Upper lobe of left lung (tissue), 6 donors: ENCODE measurements around the gene FGF16. TPM values are rescaled to one million over a fixed set of nuclear protein-coding genes. Genes with fewer than 3 reads are reported as not detected.
A peak's percentile ranks its signal among the peaks of the same experiment; 100 is the strongest.

ENCODE experiments used
- ATAC-seq, 2 donors: fragments of 200-7000 bp; cut with Tn5 transposase; one replicate each; pipeline ENCODE4 v1.9.1; 2022; ENCODE audit warnings: mild to moderate bottlenecking in 2 of 2, moderate library complexity in 2 of 2; ENCODE audit not compliant: low FRiP score in 2 of 2
- DNase-seq, 2 donors: peaks; one replicate each; pipeline ENCODE4 v3.0.0-alpha.2; 2019 to 2020
- H3K27ac ChIP-seq, 4 donors: fragments of 200-600 bp; sonication (generic); one replicate each; pipeline ENCODE4 v1.5.1; 2016 to 2019
- H3K27me3 ChIP-seq, 4 donors: fragments of 200-600 bp; sonication (generic); one replicate each; pipeline ENCODE4 v1.5.1; 2017 to 2019
- H3K36me3 ChIP-seq, 4 donors: fragments of 200-600 bp; sonication (generic); one replicate each; pipeline ENCODE4 v1.5.1; 2016 to 2019
- H3K4me1 ChIP-seq, 4 donors: fragments of 200-600 bp; sonication (generic); one replicate each; pipeline ENCODE4 v1.5.1; 2018 to 2019
- H3K4me3 ChIP-seq, 4 donors: fragments of 200-600 bp; sonication (generic); one replicate each; pipeline ENCODE4 v1.5.1; 2017 to 2019; ENCODE audit warnings: mild to moderate bottlenecking in 2 of 4, moderate library complexity in 1 of 4
- H3K9me3 ChIP-seq, 4 donors: fragments of 200-600 bp; sonication (generic); one replicate each; pipeline ENCODE4 v1.5.1; 2018 to 2019
- CTCF ChIP-seq, 6 experiments: fragments of 450-650 bp in 4 of 6; fragments of 200-600 bp in 2 of 6; sonication (generic) in 2 of 6; IDR thresholded peaks; one replicate each; pipeline ENCODE4 v1.5.1; 2016 to 2019; ENCODE audit warnings: antibody characterized with exemption in 6 of 6
- EP300 ChIP-seq, 4 donors: sonication (generic); formaldehyde crosslinking; IDR thresholded peaks; one replicate each; pipeline ENCODE4 v1.5.1; 2017; ENCODE audit warnings: antibody characterized with exemption in 4 of 4, control low read depth in 2 of 4
- POLR2A ChIP-seq, 4 donors: fragments of 450-650 bp; IDR thresholded peaks; one replicate each; pipeline ENCODE4 v1.5.1; 2016 to 2017; ENCODE audit warnings: antibody characterized with exemption in 4 of 4, mild to moderate bottlenecking in 2 of 4
- POLR2AphosphoS5 ChIP-seq, 2 donors: sonication (generic); formaldehyde crosslinking; IDR thresholded peaks; one replicate each; pipeline ENCODE4 v1.5.1; 2017; ENCODE audit warnings: antibody characterized with exemption in 2 of 2
- WGBS, 2 donors: methylation state at CpG; one replicate each; pipeline ENCODE4 v1.1.5; 2017 to 2018; 5-methylcytosine and 5-hydroxymethylcytosine counted together
- total RNA-seq, 6 donors: library from RNA; depleted of rRNA in 4 of 6; stranded (reverse); fragments of >200 nt in 4 of 6; gene quantifications; one replicate each; pipeline versions ENCODE4 v1.1.0 to v1.2.1, GENCODE V29; 2016 to 2021
- donor health status: DM: no; HTN: no; CAD: no; lungs with moderate emphysema.
- donor health status: DM: no; HTN: yes; CAD: no; lungs with severe emphysema.

FGF16 gene
- total RNA-seq, 6 donors from 2014 or later: 0.20 TPM; not detected in 5

- ATAC-seq: no peak
- no peak for TF ChIP-seq CTCF (IDR thresholded peaks at IDR 0.05)
- TF ChIP-seq EP300 (IDR thresholded peaks at IDR 0.05): no peak
- 48 to 78% methylated on average over 1 of the region's 1 CpG for WGBS, 2 donors
- Histone ChIP-seq H3K27ac (no peak overlapping the region), H3K4me3 (no peak overlapping the region), H3K36me3 (no peaks in the 10 kb centered on the region), H3K4me1 (no peaks in the 10 kb centered on the region), H3K27me3 (no peaks in the 10 kb centered on the region), H3K9me3 (no peaks in the 10 kb centered on the region)
- no peak for DNase-seq
Measured at GRCh38 chrX:77428551-77428950, 18.6 kb upstream of the FGF16 start.

GRCh38 chrX:77431227-77431626 lies 16.0 kb upstream of the FGF16 start:
- peak in 1 of 2 donors; percentile 84 for ATAC-seq
- TF ChIP-seq EP300 (IDR thresholded peaks at IDR 0.05) (no peak), POLR2A (IDR thresholded peaks at IDR 0.05) (no peak), POLR2AphosphoS5 (IDR thresholded peaks at IDR 0.05) (no peak), CTCF (IDR thresholded peaks at IDR 0.05) (no peak)

GRCh38 chrX:77433001-77433400 lies 14.2 kb upstream of the FGF16 start:
- Histone ChIP-seq H3K27ac (no peak overlapping the region), H3K27me3 (no peaks in the 10 kb centered on the region), H3K4me1 (no peaks in the 10 kb centered on the region), H3K36me3 (no peaks in the 10 kb centered on the region), H3K9me3 (no peaks in the 10 kb centered on the region), H3K4me3 (no peak overlapping the region)
- no peak for TF ChIP-seq POLR2A (IDR thresholded peaks at IDR 0.05)
- no peak for TF ChIP-seq POLR2AphosphoS5 (IDR thresholded peaks at IDR 0.05)
- no peak for TF ChIP-seq EP300 (IDR thresholded peaks at IDR 0.05)
- TF ChIP-seq CTCF (IDR thresholded peaks at IDR 0.05): no peak
- DNase-seq (no peak), ATAC-seq (no peak)
- WGBS, 2 donors: 89 to 100% methylated on average over 1 of the region's 1 CpG

More at GRCh38 chrX:77431227-77431626, 16.0 kb upstream of the FGF16 start:
- Histone ChIP-seq H3K36me3 (no peaks in the 10 kb centered on the region), H3K4me1 (no peaks in the 10 kb centered on the region), H3K9me3 (no peaks in the 10 kb centered on the region), H3K27ac (no peak overlapping the region), H3K4me3 (no peak overlapping the region), H3K27me3 (no peaks in the 10 kb centered on the region)
- 50% methylated on average over 5 of the region's 5 CpGs; no CpG with 5 or more reads in 1 of the 2 donors for WGBS, 2 donors
- DNase-seq: peak in 1 of 2 donors; percentile 21

GRCh38 chrX:77434962-77435361 lies 12.2 kb upstream of the FGF16 start:
- DNase-seq: no peak
- no peaks in the 10 kb centered on the region for H3K9me3 ChIP-seq
- 81 to 90% methylated on average over 3 of the region's 3 CpGs for WGBS, 2 donors
- no peak overlapping the region for H3K27ac ChIP-seq
- H3K4me3 ChIP-seq: no peak overlapping the region
- TF ChIP-seq CTCF (IDR thresholded peaks at IDR 0.05) (no peak), EP300 (IDR thresholded peaks at IDR 0.05) (no peak), POLR2AphosphoS5 (IDR thresholded peaks at IDR 0.05) (no peak), POLR2A (IDR thresholded peaks at IDR 0.05) (no peak)
- no peaks in the 10 kb centered on the region for H3K36me3 ChIP-seq
- H3K4me1 ChIP-seq: no peaks in the 10 kb centered on the region
- H3K27me3 ChIP-seq: no peaks in the 10 kb centered on the region
- ATAC-seq: no peak

- ATAC-seq (peak in 1 of 2 donors; percentile 45), DNase-seq (no peak)
- no peaks in the 10 kb centered on the region for H3K9me3 ChIP-seq
- H3K36me3 ChIP-seq: no peaks in the 10 kb centered on the region
- no peak overlapping the region for H3K27ac ChIP-seq
- no peaks in the 10 kb centered on the region for H3K4me1 ChIP-seq
- H3K27me3 ChIP-seq: no peaks in the 10 kb centered on the region
- H3K4me3 ChIP-seq: no peak overlapping the region
- no peak for TF ChIP-seq POLR2AphosphoS5 (IDR thresholded peaks at IDR 0.05)
Measured at GRCh38 chrX:77436271-77436670, 10.9 kb upstream of the FGF16 start.
